Effector memory CD4-positive, alpha-beta T cell (primary cell): ENCODE measurements around the gene HK3.

ENCODE experiments used
- DNase-seq, 3 donors: peaks; one replicate each; pipeline ENCODE4 v3.0.0-alpha.2; 2020
- H3K27ac ChIP-seq: 2 replicates; pipeline ENCODE4 v1.7.0; 2013; ENCODE audit warnings: mild to moderate bottlenecking, low read length, moderate library complexity; ENCODE audit not compliant: insufficient read depth, poor library complexity, severe bottlenecking
- H3K27me3 ChIP-seq: replicated peaks from 2 replicates; pipeline ENCODE4 v1.7.0; 2013; ENCODE audit warnings: mild to moderate bottlenecking, low read length; ENCODE audit not compliant: insufficient read depth, control insufficient read depth, poor library complexity, severe bottlenecking
- H3K36me3 ChIP-seq: 2 replicates; pipeline ENCODE4 v1.7.0; 2013; ENCODE audit warnings: mild to moderate bottlenecking, low read length, moderate library complexity; ENCODE audit not compliant: control insufficient read depth, insufficient read depth
- H3K4me1 ChIP-seq: 2 replicates; pipeline ENCODE4 v1.7.0; 2013; ENCODE audit warnings: low read length, mild to moderate bottlenecking; ENCODE audit not compliant: control insufficient read depth, insufficient read depth, poor library complexity, severe bottlenecking
- H3K4me3 ChIP-seq: 2 replicates; pipeline ENCODE4 v1.7.0; 2013; ENCODE audit warnings: low read length, low read depth, mild to moderate bottlenecking; ENCODE audit not compliant: insufficient read depth, poor library complexity, severe bottlenecking
- H3K9me3 ChIP-seq: 2 replicates; pipeline ENCODE4 v1.7.0; 2013; ENCODE audit warnings: mild to moderate bottlenecking, low read length, moderate library complexity; ENCODE audit not compliant: control insufficient read depth

The HK3 gene

GRCh38 chr5:176853151-176853778 lies 45.9 kb downstream of the HK3 start:
- no peaks in the 10 kb centered on the region for H3K36me3 ChIP-seq
- H3K27ac ChIP-seq: no peak overlapping the region
- no peaks in the 10 kb centered on the region for H3K9me3 ChIP-seq
- no peaks in the 10 kb centered on the region for H3K4me1 ChIP-seq
- DNase-seq: no peak
- no peak overlapping the region for H3K4me3 ChIP-seq
- no peaks in the 10 kb centered on the region for H3K27me3 ChIP-seq

GRCh38 chr5:176851871-176852658 lies 47.1 kb downstream of the HK3 start:
- Histone ChIP-seq H3K9me3 (no peaks in the 10 kb centered on the region), H3K27ac (no peak overlapping the region), H3K27me3 (no peaks in the 10 kb centered on the region), H3K36me3 (no peaks in the 10 kb centered on the region), H3K4me3 (no peak overlapping the region), H3K4me1 (no peaks in the 10 kb centered on the region)
- no peak for DNase-seq

- no peak overlapping the region for H3K27ac ChIP-seq
- no peaks in the 10 kb centered on the region for H3K4me1 ChIP-seq
- H3K27me3 ChIP-seq: no peaks in the 10 kb centered on the region
- no peak for DNase-seq
- no peaks in the 10 kb centered on the region for H3K9me3 ChIP-seq
- no peak overlapping the region for H3K4me3 ChIP-seq
- H3K36me3 ChIP-seq: no peaks in the 10 kb centered on the region
Observed at GRCh38 chr5:176851380-176851779, 47.8 kb downstream of the HK3 start.

DNA sequence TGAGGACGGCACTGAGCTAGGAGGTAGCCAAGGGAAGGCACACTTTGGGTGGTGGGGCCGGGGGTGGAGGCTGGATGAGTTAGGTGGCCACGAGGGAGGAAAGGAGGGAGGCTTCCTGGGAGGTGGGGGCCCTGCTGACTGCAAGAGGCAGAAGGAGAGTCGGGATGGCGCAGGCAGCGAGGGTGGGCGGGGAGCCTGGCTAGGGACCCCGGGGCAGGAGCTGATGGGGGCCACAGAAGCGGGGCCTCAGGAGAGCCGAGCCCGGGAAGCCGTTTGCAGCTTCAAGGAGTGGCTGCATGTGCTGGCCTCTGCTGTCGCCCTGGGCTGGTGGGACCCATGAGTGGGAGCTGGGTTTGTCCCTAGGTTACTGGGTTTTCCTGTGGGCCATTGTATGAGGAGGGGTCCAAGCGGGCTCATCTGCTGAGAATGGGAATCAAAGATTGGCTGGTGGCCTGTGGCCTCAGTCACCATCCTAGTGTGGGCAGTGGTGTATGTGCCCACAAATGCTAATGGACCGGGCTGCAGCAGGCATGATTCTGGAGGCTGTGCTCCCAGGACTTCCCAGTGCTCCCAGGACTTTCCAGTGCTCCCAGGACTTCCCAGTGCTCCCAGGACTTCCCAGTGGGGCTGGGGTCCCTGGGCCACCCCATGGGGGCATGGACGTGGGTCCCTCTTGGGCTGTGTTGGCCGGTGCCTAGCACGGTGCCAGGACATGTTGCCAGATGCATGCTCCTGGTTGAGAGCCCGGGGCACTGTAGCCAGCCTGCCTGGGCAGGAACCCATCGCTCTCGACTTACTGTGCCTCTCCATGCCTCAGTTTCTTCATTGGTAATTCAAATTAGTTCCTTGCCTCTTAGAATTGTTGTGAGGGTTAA lies 48.5 kb downstream of the HK3 start:
- DNase-seq: no peak
- Histone ChIP-seq H3K27ac (no peak overlapping the region), H3K4me1 (no peaks in the 10 kb centered on the region), H3K4me3 (no peak overlapping the region), H3K36me3 (no peaks in the 10 kb centered on the region), H3K27me3 (no peaks in the 10 kb centered on the region), H3K9me3 (no peaks in the 10 kb centered on the region)

- Histone ChIP-seq H3K4me3 (no peak overlapping the region), H3K36me3 (no peaks in the 10 kb centered on the region), H3K27ac (no peak overlapping the region), H3K27me3 (no peaks in the 10 kb centered on the region), H3K4me1 (no peaks in the 10 kb centered on the region), H3K9me3 (no peaks in the 10 kb centered on the region)
- DNase-seq: no peak
Observed at GRCh38 chr5:176849611-176850227, 49.4 kb downstream of the HK3 start.

DNA sequence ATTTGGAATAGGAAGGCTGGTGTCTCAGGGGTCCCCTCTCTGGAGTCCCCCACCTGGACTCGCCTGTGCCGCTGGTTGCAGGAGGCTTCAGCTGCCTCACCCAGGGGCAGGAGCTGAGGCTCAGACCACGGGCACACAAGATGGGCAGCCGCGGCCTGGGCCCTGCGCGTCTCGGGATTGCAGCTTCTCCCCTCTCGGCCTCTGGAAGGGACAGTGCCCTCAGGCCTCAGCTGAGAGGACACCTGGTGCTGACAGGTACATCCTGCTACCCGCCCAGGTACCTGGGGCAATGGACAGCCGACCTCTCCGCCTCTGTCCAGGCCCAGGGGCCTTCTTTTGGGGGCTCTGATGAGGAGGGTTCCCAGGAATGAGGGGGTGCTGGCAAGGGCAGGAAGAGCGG lies 50.5 kb downstream of the HK3 start:
- no peaks in the 10 kb centered on the region for H3K9me3 ChIP-seq
- no peak overlapping the region for H3K4me3 ChIP-seq
- DNase-seq: no peak
- no peaks in the 10 kb centered on the region for H3K36me3 ChIP-seq
- no peaks in the 10 kb centered on the region for H3K27me3 ChIP-seq
- no peak overlapping the region for H3K27ac ChIP-seq
- H3K4me1 ChIP-seq: no peaks in the 10 kb centered on the region

DNA sequence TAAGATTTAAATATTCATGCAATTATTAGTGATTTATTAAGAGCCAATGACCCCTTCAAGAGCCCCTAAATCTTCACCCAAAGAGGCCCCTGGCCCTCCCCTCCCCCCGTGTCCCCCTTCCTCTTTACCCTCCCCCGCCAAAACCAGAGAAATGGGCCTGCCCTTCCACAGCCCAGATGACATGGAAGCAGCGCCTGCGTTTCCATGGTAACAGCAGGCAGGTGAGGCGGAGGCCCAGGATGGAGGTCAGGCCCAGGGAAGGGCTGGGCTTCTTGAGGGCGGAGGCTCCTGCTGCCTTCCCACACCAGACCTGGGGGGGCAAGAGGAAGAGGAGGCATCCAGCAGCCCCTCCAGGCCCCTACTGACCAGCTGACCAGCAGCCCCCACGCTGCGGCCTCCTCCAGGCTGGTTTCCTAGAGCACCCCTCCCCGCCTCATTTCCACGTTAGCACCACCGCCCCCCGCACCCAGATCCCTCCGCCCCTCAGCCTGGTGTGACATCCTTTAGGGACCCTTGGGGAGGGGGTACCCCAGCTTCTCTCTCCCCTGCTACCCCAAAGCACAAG lies 51.3 kb downstream of the HK3 start:
- Histone ChIP-seq H3K4me1 (no peaks in the 10 kb centered on the region), H3K27me3 (no peaks in the 10 kb centered on the region), H3K9me3 (no peaks in the 10 kb centered on the region), H3K4me3 (no peak overlapping the region), H3K36me3 (no peaks in the 10 kb centered on the region), H3K27ac (no peak overlapping the region)
- DNase-seq: no peak

DNA sequence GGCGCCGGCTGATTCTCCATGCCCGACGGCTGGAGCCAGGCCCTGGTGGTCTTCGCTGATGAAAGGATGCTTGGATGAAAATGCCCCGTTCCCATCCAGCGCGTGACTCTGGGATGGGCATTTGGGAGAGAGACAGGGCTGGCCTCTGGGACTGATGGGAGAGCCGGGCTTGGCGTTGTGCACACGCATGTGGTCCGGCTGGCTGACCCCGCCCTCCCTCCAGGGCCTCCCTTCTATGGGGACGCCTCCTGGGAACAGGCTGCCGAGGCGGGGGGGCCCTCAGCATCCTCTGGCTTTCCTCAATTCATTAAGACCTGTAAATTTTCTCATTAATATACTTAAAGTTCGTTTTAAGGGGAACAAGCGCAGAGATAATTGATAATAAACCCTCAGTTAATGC lies 52.0 kb downstream of the HK3 start:
- no peak for DNase-seq
- H3K4me3 ChIP-seq: no peak overlapping the region
- H3K36me3 ChIP-seq: no peaks in the 10 kb centered on the region
- H3K27me3 ChIP-seq: no peaks in the 10 kb centered on the region
- H3K9me3 ChIP-seq: no peaks in the 10 kb centered on the region
- no peaks in the 10 kb centered on the region for H3K4me1 ChIP-seq
- no peak overlapping the region for H3K27ac ChIP-seq

- Histone ChIP-seq H3K4me3 (no peak overlapping the region), H3K36me3 (no peaks in the 10 kb centered on the region), H3K27ac (no peak overlapping the region), H3K4me1 (no peaks in the 10 kb centered on the region), H3K27me3 (no peaks in the 10 kb centered on the region), H3K9me3 (no peaks in the 10 kb centered on the region)
- DNase-seq: no peak
Observed at GRCh38 chr5:176846335-176847140, 52.6 kb downstream of the HK3 start.
